Activated naive CD8-positive, alpha-beta T cell treated with anti-CD3 and anti-CD28 coated beads, Interleukin-2, amount 50 U/mL, for 24 hours (primary cell): ENCODE data around the gene IL13.
"Not testable (repeated sequence)": the region's sequence is repeated elsewhere in the genome, so short reads cannot be mapped to it uniquely, and the experiment has no call there.

Source experiments
- ATAC-seq: fragments of 150-1000 bp; cut with Tn5 transposase; one replicate; pipeline ENCODE4 v1.10.0; 2021
- DNase-seq: peaks from one replicate; pipeline ENCODE4 v3.0.0; 2021
- H3K27ac Mint-ChIP-seq: one replicate; pipeline ENCODE4 v1.8.0; 2021; ENCODE audit warnings: mild to moderate bottlenecking, mixed read lengths
- H3K27me3 Mint-ChIP-seq: one replicate; pipeline ENCODE4 v1.8.0; 2021; ENCODE audit warnings: mixed read lengths
- H3K36me3 Mint-ChIP-seq: one replicate; pipeline ENCODE4 v1.8.0; 2021; ENCODE audit warnings: low read depth, mixed read lengths
- H3K4me1 Mint-ChIP-seq: one replicate; pipeline ENCODE4 v1.8.0; 2021; ENCODE audit warnings: mixed read lengths
- H3K4me3 Mint-ChIP-seq: one replicate; pipeline ENCODE4 v1.8.0; 2021; ENCODE audit warnings: mild to moderate bottlenecking, moderate library complexity, mixed read lengths
- H3K9me3 Mint-ChIP-seq: one replicate; pipeline ENCODE4 v1.8.0; 2021; ENCODE audit warnings: mixed read lengths

The IL13 gene

DNA sequence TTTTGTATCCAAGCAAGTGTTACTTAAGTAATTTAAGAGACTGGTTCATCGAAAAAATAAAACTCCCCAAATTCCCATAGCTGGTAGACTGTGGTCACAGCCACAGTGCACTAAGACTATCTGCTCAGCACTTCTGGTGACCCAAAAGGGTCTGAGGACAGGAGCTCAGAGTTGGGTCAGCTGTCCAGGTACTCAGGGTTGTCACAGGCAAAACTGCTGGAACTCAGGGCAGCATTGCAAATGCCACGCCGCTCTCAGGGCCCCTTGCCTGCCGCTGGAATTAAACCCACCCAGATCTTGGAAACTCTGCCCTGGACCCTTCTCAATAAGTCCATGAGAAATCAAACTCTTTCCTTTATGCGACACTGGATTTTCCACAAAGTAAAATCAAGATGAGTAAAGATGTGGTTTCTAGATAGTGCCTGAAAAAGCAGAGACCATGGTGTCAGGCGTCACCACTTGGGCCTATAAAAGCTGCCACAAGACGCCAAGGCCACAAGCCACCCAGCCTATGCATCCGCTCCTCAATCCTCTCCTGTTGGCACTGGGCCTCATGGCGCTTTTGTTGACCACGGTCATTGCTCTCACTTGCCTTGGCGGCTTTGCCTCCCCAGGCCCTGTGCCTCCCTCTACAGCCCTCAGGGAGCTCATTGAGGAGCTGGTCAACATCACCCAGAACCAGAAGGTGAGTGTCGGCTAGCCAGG is at the start of gene IL13:
Gene IL13 (plus strand): TSS at position 498 of the 705 bp plus-strand sequence. CDS start 14 bp downstream, at position 512.
- no peaks in the 10 kb centered on the region for H3K9me3 Mint-ChIP-seq
- peak within 1 kb of the TSS; percentile 50 for H3K27ac Mint-ChIP-seq
- H3K36me3 Mint-ChIP-seq: no peaks in the 10 kb centered on the region
- peak; percentile 25 for DNase-seq
- peaks cover 54% of the 10 kb centered on the region for H3K4me1 Mint-ChIP-seq
- peak; percentile 31 for ATAC-seq
- H3K4me3 Mint-ChIP-seq: peak within 1 kb of the TSS; percentile 64
- peaks cover 37% of the 10 kb centered on the region for H3K27me3 Mint-ChIP-seq

DNA sequence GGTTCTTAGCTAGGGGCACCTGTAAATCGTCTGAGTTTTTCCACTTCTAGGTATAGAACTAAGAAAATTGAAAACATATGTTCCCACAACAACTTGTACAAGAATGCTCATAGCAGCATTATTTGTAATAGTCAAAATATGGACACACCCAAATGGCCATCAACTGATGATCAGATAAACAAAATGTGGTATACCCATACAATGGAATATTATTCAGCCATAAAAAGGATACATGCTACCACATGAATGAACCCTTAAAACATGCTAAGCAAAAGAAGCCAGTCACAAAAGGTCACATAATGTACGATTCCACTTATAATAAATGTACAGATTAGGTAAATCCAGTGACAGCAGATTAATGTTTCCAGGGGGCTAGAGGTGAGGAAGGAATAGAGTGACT is 46.0 kb upstream of the IL13 start:
- Mint-ChIP-seq H3K4me1 (no peaks in the 10 kb centered on the region), H3K36me3 (peaks cover 29% of the 10 kb centered on the region), H3K27ac (no peak overlapping the region), H3K4me3 (no peak overlapping the region), H3K9me3 (no peaks in the 10 kb centered on the region), H3K27me3 (no peaks in the 10 kb centered on the region)
- DNase-seq (no peak), ATAC-seq (no peak)

DNA sequence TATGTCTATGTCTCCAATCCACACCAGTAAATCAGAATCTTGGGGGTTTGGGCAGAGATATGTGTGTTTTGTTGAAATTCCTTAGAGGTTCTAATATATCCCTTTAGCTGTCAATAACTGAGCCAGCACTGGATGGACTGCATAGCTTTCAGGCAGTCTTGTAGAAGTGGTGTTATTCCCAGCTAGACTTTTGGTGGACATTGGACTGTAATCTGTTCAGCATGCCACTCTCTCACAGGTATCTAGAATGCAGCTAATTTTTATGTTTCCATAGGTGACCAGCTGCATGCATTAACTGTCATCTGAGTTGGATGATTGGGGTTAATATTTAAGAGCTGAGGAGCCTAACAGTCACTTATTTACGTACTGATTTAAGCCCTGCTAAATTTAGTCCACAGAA is 45.1 kb upstream of the IL13 start:
- ATAC-seq (no peak), DNase-seq (no peak)
- Mint-ChIP-seq H3K4me3 (no peak overlapping the region), H3K27ac (no peak overlapping the region), H3K27me3 (no peaks in the 10 kb centered on the region), H3K9me3 (no peaks in the 10 kb centered on the region), H3K4me1 (no peaks in the 10 kb centered on the region), H3K36me3 (peaks cover 35% of the 10 kb centered on the region)

DNA sequence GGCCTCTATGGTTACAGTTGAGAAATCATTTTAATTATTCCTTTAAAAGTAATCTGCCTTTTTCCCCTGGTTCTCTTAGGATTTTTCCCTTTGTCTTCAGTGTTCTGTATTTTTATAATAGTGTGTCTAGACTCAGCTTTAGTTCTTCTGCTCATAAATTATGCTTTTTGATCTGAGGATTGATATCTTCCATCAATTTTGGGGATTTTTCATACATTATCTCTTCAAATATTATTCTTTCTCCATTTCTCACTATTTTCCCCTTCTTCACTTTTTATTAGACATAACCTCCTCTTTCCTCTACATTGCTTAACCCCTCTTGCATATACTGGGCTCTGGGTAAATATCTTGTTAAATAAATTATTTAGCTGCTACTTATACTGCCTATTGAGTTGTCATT is 36.3 kb upstream of the IL13 start:
- ATAC-seq (no peak), DNase-seq (no peak)
- Mint-ChIP-seq H3K36me3 (peaks cover 49% of the 10 kb centered on the region), H3K4me1 (peaks cover 9% of the 10 kb centered on the region), H3K4me3 (no peak overlapping the region), H3K27ac (no peak overlapping the region), H3K27me3 (no peaks in the 10 kb centered on the region), H3K9me3 (no peaks in the 10 kb centered on the region)

DNA sequence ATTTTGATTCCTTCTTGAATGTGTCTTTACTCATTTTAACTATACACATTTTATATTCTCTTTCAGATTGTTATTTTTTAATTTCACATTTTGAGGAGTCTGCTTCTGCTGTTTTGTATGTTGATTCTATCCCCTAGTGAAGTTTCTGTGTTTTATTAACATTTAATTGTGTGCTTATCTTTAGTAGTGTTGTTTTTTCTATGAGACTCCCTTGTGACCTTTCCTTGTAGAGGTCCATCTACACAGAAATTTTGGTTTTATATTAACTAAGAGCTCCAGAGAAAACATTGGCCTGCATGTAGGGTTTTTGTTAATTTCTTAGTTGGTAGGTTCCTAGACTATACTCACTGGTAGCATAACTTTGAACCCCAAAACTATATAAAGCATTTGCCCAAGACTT is 35.4 kb upstream of the IL13 start:
- H3K4me3 Mint-ChIP-seq: no peak overlapping the region
- no peaks in the 10 kb centered on the region for H3K27me3 Mint-ChIP-seq
- H3K9me3 Mint-ChIP-seq: no peaks in the 10 kb centered on the region
- H3K27ac Mint-ChIP-seq: no peak overlapping the region
- no peak for ATAC-seq
- no peak for DNase-seq
- peaks cover 9% of the 10 kb centered on the region for H3K4me1 Mint-ChIP-seq
- H3K36me3 Mint-ChIP-seq: peaks cover 48% of the 10 kb centered on the region

DNA sequence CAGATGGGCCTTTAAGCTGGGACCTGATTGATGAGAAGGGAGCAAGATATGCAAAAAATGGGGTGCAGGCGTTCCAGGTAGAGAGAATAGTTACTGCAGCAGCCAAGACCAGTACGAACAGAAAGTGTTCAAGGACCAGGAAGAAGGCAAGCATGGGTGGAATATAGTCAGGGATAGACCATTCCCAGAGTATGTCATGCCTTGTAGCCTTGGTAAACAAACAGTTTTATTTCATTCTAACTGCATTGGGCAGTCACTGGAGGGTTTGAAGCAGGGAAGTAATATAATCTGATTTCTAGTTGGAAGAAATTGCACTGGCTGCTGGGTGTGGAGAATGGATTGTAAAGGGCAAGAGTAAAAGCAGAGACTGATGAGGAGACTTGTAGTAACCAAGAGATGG is 30.5 kb upstream of the IL13 start:
- H3K4me3 Mint-ChIP-seq: no peak overlapping the region
- peaks cover 18% of the 10 kb centered on the region for H3K4me1 Mint-ChIP-seq
- no peaks in the 10 kb centered on the region for H3K9me3 Mint-ChIP-seq
- DNase-seq (no peak), ATAC-seq (no peak)
- peaks cover 43% of the 10 kb centered on the region for H3K36me3 Mint-ChIP-seq
- no peaks in the 10 kb centered on the region for H3K27me3 Mint-ChIP-seq
- no peak overlapping the region for H3K27ac Mint-ChIP-seq

DNA sequence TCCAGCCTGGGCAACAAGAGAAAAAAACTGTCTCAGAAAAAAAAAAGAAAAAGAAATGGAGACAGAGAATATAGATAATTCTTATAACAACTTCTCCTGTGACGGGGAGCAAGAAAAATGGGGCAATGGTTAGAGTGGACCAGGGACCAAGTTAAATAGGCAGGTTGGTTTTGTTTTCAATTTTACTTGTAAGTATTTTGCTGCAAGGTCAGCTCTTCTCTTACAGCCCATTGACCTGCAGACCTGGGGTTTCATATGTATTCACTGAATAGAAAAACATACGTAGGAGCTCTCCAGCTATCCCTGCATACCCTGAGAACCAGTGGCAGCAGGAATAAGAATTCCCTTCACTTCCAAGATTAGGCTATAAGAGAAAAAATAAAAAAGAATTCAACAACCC is 29.2 kb upstream of the IL13 start:
- ATAC-seq (no peak), DNase-seq (no peak)
- Mint-ChIP-seq H3K36me3 (peaks cover 32% of the 10 kb centered on the region), H3K9me3 (no peaks in the 10 kb centered on the region), H3K4me1 (peaks cover 10% of the 10 kb centered on the region), H3K27ac (no peak overlapping the region), H3K27me3 (no peaks in the 10 kb centered on the region), H3K4me3 (no peak overlapping the region)

DNA sequence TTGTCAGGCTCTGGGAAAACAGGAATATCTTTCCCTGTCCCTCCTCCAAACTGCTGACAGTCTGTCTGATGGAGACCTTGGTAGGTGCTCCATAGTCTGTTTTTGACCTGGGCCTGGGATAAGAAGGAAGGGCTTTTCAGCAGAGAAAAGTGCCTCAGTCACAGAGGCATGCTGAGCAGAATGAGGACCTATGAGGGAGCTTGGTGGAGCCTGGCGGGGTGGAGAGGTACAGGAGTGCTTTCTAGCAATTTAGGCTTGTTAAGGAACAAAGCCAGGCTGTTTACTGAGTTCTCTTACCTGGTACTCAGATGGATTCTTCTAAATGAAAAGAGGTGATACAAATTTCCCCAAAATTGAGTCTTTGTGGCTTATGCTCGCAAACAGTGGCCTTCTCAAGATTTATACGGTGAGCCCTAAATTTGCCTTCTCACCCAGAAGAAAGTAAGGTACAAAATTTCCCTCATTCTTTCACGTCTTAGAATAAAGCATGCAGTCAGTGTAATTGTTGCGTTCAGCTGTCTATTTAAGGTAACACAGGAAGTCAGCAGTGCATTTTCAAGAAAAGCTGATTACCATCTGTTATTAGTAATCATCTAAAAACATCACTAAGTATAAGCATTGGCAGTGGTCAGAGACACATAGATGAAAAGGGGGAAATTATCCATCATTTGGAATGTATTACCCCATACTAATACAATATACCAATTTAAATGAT is 28.6 kb upstream of the IL13 start:
- Mint-ChIP-seq H3K4me3 (no peak overlapping the region), H3K9me3 (no peaks in the 10 kb centered on the region), H3K27me3 (no peaks in the 10 kb centered on the region), H3K27ac (peak overlapping the region; percentile 51), H3K36me3 (peaks cover 36% of the 10 kb centered on the region), H3K4me1 (peaks cover 10% of the 10 kb centered on the region)
- DNase-seq: no peak
- no peak for ATAC-seq

DNA sequence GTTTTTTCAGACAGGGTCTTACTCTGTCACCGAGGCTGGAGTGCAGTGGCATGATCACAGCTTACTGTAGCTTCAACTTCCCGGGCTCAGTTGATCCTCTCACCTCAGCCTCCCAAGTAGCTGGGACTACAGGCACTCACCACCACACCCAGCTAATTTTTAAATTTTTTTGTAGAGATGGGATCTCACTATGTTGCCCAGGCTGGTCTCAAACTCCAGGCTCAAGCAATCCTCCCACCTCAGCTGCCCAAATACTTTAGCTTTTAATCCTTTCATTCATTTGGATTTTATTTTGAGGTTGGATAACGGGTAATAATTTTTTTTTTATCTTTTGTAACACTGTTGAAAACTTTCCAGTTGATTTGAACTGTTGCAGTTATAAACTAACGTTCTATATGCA is 24.4 kb upstream of the IL13 start:
- Mint-ChIP-seq H3K4me1 (peaks cover 46% of the 10 kb centered on the region), H3K36me3 (peaks cover 43% of the 10 kb centered on the region)
- H3K9me3 Mint-ChIP-seq, DNase-seq, H3K27me3 Mint-ChIP-seq, H3K27ac Mint-ChIP-seq, H3K4me3 Mint-ChIP-seq, ATAC-seq: not testable (repeated sequence)

DNA sequence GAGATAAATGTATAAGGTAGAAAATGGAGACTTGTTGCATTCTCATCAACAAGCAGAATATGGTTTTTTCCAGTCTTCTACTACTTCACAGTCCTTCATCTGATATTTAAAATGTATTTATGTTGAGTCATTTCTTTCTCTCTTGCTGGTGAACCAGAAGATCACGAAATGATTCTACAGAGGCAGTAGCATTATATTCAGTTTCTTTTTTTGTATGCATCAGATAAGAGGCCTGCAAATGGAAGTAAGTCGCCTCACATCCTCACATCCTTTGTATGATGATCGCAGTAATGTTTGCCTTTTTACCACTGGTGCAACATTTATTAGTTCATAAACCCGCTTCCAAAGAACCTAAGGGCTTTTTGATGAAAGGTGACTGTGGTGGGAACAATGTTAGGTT is 22.1 kb upstream of the IL13 start:
- Mint-ChIP-seq H3K4me3 (peak overlapping the region; percentile 10), H3K4me1 (peaks cover 66% of the 10 kb centered on the region), H3K27ac (peak overlapping the region; percentile 80), H3K36me3 (peaks cover 44% of the 10 kb centered on the region), H3K9me3 (no peaks in the 10 kb centered on the region), H3K27me3 (no peaks in the 10 kb centered on the region)
- ATAC-seq (peak; percentile 79), DNase-seq (no peak)

DNA sequence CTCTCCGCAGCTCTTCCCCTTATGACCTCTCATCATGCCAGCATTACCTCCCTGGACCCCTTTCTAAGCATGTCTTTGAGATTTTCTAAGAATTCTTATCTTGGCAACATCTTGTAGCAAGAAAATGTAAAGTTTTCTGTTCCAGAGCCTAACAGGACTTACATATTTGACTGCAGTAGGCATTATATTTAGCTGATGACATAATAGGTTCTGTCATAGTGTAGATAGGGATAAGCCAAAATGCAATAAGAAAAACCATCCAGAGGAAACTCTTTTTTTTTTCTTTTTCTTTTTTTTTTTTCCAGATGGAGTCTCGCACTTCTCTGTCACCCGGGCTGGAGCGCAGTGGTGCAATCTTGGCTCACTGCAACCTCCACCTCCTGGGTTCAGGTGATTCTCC is 20.7 kb upstream of the IL13 start:
- Mint-ChIP-seq H3K9me3 (no peaks in the 10 kb centered on the region), H3K4me3 (no peak overlapping the region), H3K27ac (no peak overlapping the region), H3K36me3 (peaks cover 46% of the 10 kb centered on the region), H3K27me3 (no peaks in the 10 kb centered on the region), H3K4me1 (peaks cover 75% of the 10 kb centered on the region)
- DNase-seq (no peak), ATAC-seq (no peak)

DNA sequence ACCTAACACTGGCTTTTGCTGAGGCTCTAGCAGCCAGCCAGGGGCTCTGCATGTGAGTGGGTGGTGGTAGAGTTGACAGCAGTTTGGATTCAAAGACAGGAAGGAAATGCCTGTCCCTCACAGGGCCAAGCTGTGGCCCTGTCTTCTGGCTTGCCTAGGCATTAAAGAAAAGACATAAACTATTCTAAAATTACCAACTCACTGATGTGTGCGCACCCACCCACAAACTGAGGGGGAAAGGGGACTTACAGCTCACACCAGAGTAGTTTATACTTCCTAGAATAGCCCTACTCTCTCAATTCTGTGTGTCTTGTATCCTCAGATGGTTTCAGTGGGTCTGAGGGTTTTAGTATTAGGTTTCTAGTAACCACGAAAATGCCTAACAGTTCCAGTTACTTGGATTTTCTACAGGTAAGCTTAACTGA is 18.3 kb upstream of the IL13 start:
- H3K9me3 Mint-ChIP-seq: no peaks in the 10 kb centered on the region
- no peaks in the 10 kb centered on the region for H3K27me3 Mint-ChIP-seq
- no peak overlapping the region for H3K4me3 Mint-ChIP-seq
- peaks cover 54% of the 10 kb centered on the region for H3K36me3 Mint-ChIP-seq
- peak overlapping the region; percentile 80 for H3K27ac Mint-ChIP-seq
- ATAC-seq (peak; percentile 64), DNase-seq (peak; percentile 26)
- peaks cover 83% of the 10 kb centered on the region for H3K4me1 Mint-ChIP-seq

DNA sequence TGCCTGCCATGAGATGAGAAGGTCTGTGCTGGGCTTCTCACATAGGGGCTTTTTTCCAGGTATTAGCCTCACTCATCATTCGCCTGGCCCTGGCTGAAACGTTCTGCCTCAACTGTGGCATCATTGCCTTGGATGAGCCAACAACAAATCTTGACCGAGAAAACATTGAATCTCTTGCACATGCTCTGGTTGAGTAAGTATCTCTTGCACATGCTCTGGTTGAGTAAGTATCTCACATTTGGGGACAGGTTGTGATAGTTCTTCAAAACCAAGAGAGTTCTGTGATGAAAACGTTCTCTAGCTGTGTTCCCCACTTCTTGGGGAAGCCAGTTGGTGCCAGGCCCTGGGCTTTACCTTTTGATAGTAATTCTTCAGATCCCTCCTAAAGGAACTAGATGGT is 17.4 kb upstream of the IL13 start:
- Mint-ChIP-seq H3K4me1 (peaks cover 75% of the 10 kb centered on the region), H3K36me3 (peaks cover 55% of the 10 kb centered on the region), H3K27ac (peak overlapping the region; percentile 80), H3K27me3 (no peaks in the 10 kb centered on the region), H3K4me3 (no peak overlapping the region), H3K9me3 (no peaks in the 10 kb centered on the region)
- ATAC-seq: no peak
- no peak for DNase-seq

DNA sequence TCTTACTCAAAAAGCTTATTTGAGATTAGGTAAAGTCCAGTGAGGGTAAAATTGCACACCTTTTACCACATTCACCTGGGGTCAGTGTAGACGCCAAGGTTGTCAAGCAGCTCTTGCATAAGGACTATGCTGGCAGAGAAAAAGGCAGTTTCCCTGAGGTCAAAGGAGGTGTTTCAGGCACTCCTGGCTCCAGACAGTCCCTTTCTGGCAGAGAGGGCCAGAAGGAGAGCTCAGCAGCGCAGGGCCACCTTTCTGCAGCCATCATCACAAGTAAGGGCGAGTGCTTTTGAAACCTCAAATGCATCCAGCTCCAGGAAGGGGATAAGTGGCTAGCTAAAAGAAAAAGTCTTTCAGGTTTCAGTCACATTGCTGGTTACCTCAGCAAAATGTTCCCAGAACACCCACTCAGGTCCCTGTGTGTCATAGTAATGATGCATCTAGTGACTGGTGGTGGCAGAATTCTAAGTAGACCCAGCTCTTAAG is 16.7 kb upstream of the IL13 start:
- H3K4me3 Mint-ChIP-seq: no peak overlapping the region
- ATAC-seq (peak; percentile 83), DNase-seq (peak; percentile 34)
- H3K4me1 Mint-ChIP-seq: peaks cover 68% of the 10 kb centered on the region
- peaks cover 56% of the 10 kb centered on the region for H3K36me3 Mint-ChIP-seq
- H3K27ac Mint-ChIP-seq: peak overlapping the region; percentile 80
- no peaks in the 10 kb centered on the region for H3K27me3 Mint-ChIP-seq
- H3K9me3 Mint-ChIP-seq: no peaks in the 10 kb centered on the region

DNA sequence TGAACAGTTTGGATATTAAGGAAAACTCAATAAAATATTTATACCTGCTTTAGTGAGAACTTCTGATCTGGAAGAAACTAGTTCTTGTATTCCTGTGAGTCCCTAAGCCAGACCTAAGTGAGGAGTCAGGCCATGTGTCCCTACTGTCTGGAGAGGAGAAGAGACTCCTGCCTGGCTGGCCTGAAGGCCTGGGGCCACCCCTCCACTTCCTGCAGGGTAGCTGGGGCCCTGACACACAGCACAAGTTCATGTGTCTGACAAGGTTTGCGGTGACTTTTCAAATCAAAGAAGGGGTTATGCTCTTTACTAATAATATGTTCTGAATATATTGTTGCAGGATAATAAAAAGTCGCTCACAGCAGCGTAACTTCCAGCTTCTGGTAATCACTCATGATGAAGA is 16.1 kb upstream of the IL13 start:
- no peak for DNase-seq
- Mint-ChIP-seq H3K4me3 (no peak overlapping the region), H3K27ac (peak overlapping the region; percentile 80), H3K4me1 (peaks cover 63% of the 10 kb centered on the region), H3K27me3 (no peaks in the 10 kb centered on the region), H3K36me3 (peaks cover 57% of the 10 kb centered on the region), H3K9me3 (no peaks in the 10 kb centered on the region)
- ATAC-seq: peak; percentile 26
